Bronchial epithelial cell (primary cell): Measurements from ENCODE around the gene FLT3LG. TPM values are rescaled to one million over a fixed set of nuclear protein-coding genes. Genes with fewer than 3 reads are reported as not detected.

Source experiments
- DNase-seq: peaks from one replicate; pipeline ENCODE4 v3.0.0-alpha.2; 2010; ENCODE audit warnings: low read depth
- FAIRE-seq: peaks from 2 replicates; lab custom pipeline; 2011; peaks lifted over from hg19 to GRCh38; lab: Jason Lieb, UNC
- H3K27me3 ChIP-seq: 2 replicates; pipeline ENCODE4 v1.5.1; 2011; ENCODE audit warnings: low read length; ENCODE audit not compliant: control insufficient read depth, insufficient read depth
- H3K36me3 ChIP-seq: 2 replicates; pipeline ENCODE4 v1.5.1; 2011; ENCODE audit warnings: low read length; ENCODE audit not compliant: control insufficient read depth, insufficient read depth
- H3K4me3 ChIP-seq: 2 replicates; pipeline ENCODE4 v1.5.1; 2011; ENCODE audit warnings: mild to moderate bottlenecking, low read depth, low read length, control low read depth
- CTCF ChIP-seq: IDR thresholded peaks from 2 replicates; pipeline ENCODE4 v1.5.1; 2011; ENCODE audit warnings: mild to moderate bottlenecking, moderate library complexity, low read length, control low read depth, inconsistent platforms; ENCODE audit not compliant: insufficient read depth, severe bottlenecking
- total RNA-seq: library from RNA; depleted of rRNA; stranded (reverse); fragments of >200 nt; gene quantifications from 2 replicates; pipeline ENCODE4 v1.2.1, GENCODE V29; 2014

FLT3LG gene
- total RNA-seq, 1 donor from 2014 or later: not detected

- FAIRE-seq (no peak), DNase-seq (no peak)
- Histone ChIP-seq H3K27me3 (no peaks in the 10 kb centered on the region), H3K4me3 (no peak overlapping the region), H3K36me3 (peaks cover 29% of the 10 kb centered on the region)
- no peak for TF ChIP-seq CTCF
Observed at GRCh38 chr19:49490287-49491029, 16.4 kb downstream of the FLT3LG start.

- no peak for TF ChIP-seq CTCF
- no peak overlapping the region for H3K4me3 ChIP-seq
- H3K27me3 ChIP-seq: no peaks in the 10 kb centered on the region
- FAIRE-seq (no peak), DNase-seq (no peak)
- H3K36me3 ChIP-seq: peaks cover 29% of the 10 kb centered on the region
Observed at GRCh38 chr19:49491030-49491803, 17.2 kb downstream of the FLT3LG start.

- Histone ChIP-seq H3K36me3 (peaks cover 29% of the 10 kb centered on the region), H3K4me3 (no peak overlapping the region), H3K27me3 (no peaks in the 10 kb centered on the region)
- no peak for TF ChIP-seq CTCF
- FAIRE-seq: no peak
- no peak for DNase-seq
Observed at GRCh38 chr19:49491804-49492572, 18.0 kb downstream of the FLT3LG start.

DNA sequence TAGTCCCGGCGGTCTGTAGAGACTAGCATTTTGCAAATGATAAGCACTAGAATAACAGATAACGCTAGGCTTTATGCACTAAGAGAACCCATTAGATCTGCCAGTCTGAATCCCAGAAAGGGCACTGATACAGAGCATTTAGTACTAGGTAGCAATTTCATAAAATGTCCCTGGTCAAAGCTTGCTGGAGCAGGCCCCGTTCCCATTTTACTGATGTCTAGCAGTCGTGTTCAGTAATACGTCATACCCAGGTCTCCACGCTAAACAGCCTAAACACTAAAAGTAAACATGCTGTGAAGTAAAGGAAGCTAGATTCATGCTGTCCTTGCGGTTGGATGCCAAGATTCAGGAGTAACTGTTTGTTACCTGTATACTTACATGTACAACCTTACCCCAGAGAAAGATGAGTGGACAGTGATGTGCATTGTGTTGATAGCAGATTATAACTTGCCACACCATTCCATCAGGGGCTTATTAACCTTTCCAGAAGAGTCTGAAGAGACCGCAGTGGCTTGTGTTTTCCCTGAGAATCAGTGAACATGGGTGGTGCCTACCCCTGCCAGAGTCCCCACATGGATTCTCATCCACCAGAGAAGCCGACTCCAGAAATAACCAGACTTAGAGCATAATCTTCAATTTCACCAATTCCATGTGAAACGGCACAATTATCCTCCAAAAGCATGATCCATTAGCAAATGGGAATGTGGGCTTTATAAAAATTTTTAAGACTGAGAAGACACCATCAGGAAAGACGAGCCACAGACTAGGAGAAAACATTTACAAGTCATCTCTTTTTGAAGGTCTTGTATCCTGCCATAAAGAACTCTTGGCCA is 18.8 kb downstream of the FLT3LG start:
- no peak for FAIRE-seq
- DNase-seq: peak; percentile 59
- no peak overlapping the region for H3K4me3 ChIP-seq
- peaks cover 34% of the 10 kb centered on the region for H3K36me3 ChIP-seq
- no peaks in the 10 kb centered on the region for H3K27me3 ChIP-seq
- no peak for TF ChIP-seq CTCF

DNA sequence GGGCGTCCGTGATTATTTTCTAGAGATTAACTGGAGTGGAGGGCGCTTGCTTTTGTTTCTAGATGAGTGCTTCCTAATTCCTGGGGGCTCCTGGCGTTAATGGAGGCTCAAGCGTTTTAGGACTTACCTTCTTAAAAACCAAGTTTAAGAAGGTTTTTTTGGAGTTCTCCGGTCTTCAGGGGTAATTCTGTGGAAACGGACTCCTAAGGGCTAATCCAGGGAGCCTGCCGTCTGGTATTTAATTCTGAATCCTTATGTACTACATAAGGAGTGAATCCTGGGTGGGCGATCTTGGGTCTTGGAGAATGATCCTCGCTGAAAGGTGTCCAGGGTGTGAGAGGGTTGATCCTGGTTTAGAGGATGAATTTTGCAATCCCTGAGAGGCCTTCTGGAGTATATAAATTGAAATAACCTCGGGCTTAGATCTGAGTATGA is 22.6 kb downstream of the FLT3LG start:
- TF ChIP-seq CTCF: no peak
- peaks cover 25% of the 10 kb centered on the region for H3K36me3 ChIP-seq
- no peak for FAIRE-seq

More for the DNA sequence above, 22.6 kb downstream of the FLT3LG start:
- H3K27me3 ChIP-seq: no peaks in the 10 kb centered on the region
- H3K4me3 ChIP-seq: peak overlapping the region; percentile 78
- no peak for DNase-seq
